ENCODE data around the gene COTL1.

- TF ChIP-seq, protein P1, sequence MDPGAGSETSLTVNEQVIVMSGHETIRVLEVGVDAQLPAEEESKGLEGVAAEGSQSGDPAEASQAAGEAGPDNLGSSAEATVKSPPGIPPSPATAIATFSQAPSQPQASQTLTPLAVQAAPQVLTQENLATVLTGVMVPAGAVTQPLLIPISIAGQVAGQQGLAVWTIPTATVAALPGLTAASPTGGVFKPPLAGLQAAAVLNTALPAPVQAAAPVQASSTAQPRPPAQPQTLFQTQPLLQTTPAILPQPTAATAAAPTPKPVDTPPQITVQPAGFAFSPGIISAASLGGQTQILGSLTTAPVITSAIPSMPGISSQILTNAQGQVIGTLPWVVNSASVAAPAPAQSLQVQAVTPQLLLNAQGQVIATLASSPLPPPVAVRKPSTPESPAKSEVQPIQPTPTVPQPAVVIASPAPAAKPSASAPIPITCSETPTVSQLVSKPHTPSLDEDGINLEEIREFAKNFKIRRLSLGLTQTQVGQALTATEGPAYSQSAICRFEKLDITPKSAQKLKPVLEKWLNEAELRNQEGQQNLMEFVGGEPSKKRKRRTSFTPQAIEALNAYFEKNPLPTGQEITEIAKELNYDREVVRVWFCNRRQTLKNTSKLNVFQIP (CRISPR knock-in tag; IDR thresholded peaks at IDR 0.05; ENCODE audit: borderline replicate concordance, low read depth): no peak
- TF ChIP-seq RARB (CRISPR knock-in tag; IDR thresholded peaks at IDR 0.05): no peak
- TF ChIP-seq, protein P2, sequence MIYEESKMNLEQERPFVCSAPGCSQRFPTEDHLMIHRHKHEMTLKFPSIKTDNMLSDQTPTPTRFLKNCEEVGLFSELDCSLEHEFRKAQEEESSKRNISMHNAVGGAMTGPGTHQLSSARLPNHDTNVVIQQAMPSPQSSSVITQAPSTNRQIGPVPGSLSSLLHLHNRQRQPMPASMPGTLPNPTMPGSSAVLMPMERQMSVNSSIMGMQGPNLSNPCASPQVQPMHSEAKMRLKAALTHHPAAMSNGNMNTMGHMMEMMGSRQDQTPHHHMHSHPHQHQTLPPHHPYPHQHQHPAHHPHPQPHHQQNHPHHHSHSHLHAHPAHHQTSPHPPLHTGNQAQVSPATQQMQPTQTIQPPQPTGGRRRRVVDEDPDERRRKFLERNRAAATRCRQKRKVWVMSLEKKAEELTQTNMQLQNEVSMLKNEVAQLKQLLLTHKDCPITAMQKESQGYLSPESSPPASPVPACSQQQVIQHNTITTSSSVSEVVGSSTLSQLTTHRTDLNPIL (CRISPR knock-in tag; IDR thresholded peaks at IDR 0.05; ENCODE audit: low read depth): no peak
- TF ChIP-seq ZNF70 (CRISPR knock-in tag; IDR thresholded peaks at IDR 0.05): no peak
- TF ChIP-seq CSDC2 (CRISPR knock-in tag; IDR thresholded peaks at IDR 0.05): no peak
- TF ChIP-seq ZNF8 (CRISPR knock-in tag; IDR thresholded peaks at IDR 0.05): no peak
- no peak for TF ChIP-seq CSRNP3 (CRISPR knock-in tag; IDR thresholded peaks at IDR 0.05)
Observed at GRCh38 chr16:84534815-84535214, 83.1 kb downstream of the COTL1 start.

Data from SK-N-SH treated with all-trans-retinoic acid at 6 μM for 48 hours (cell line).